HUES64 (cell line): Measurements from ENCODE around the gene HBA2.
"Not testable (repeated sequence)": the region's sequence is repeated elsewhere in the genome, so short reads cannot be mapped to it uniquely, and the experiment has no call there.

Experiments used
- H3K27ac ChIP-seq: 2 replicates; pipeline ENCODE4 v1.7.0; 2013; ENCODE audit warnings: low read depth, low read length, inconsistent platforms
- H3K27me3 ChIP-seq: 2 replicates; pipeline ENCODE4 v1.6.1; 2013; ENCODE audit warnings: mild to moderate bottlenecking, low read length; ENCODE audit not compliant: insufficient read depth
- H3K36me3 ChIP-seq: 2 replicates; pipeline ENCODE4 v1.6.1; 2013; ENCODE audit warnings: mild to moderate bottlenecking, low read length; ENCODE audit not compliant: insufficient read depth
- H3K4me1 ChIP-seq: 2 replicates; pipeline ENCODE4 v1.6.1; 2013; ENCODE audit warnings: mild to moderate bottlenecking, low read length, moderate library complexity; ENCODE audit not compliant: insufficient read depth
- H3K4me3 ChIP-seq: 2 replicates; pipeline ENCODE4 v1.5.1; 2013; ENCODE audit warnings: mild to moderate bottlenecking, low read length, moderate library complexity
- H3K9ac ChIP-seq: 2 replicates; pipeline ENCODE4 v1.6.1; 2013; ENCODE audit warnings: mild to moderate bottlenecking, low read depth, low read length
- H3K9me3 ChIP-seq: 2 replicates; pipeline ENCODE4 v1.6.1; 2013; ENCODE audit warnings: low read depth, low read length; ENCODE audit not compliant: insufficient read depth
- WGBS: fragments of 150-250, 120-280 bp; methylation state at CpG from one replicate; pipeline ENCODE4 v1.1.7; 2013; ENCODE audit warnings: missing lambda C conversion rate; 5-methylcytosine and 5-hydroxymethylcytosine counted together

Gene HBA2

DNA sequence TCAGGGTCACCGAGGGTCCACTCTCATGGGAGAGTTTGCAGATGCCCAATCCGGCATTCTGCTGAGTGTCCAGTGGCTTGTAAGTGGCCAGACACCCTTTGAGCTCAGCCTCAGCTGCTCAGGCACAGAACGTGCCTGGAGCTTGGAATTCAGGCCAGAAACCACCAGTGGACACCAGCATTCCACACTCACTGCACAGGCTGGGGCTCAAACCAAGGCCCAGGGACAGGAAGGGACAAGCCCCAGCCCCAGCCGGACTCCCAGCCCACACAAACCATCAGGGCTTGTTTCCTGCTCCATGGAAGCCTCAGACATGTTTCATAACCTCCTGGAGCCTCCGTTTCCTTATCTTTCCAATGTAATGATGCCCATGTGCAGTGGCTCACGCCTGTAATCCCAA is 29.2 kb upstream of the HBA2 start:
- 88% methylated on average over 6 of the region's 6 CpGs for WGBS
- Histone ChIP-seq H3K27me3 (no peaks in the 10 kb centered on the region), H3K4me3 (no peak overlapping the region), H3K9me3 (no peaks in the 10 kb centered on the region), H3K4me1 (no peaks in the 10 kb centered on the region), H3K36me3 (no peaks in the 10 kb centered on the region), H3K27ac (no peak overlapping the region), H3K9ac (no peak overlapping the region)

GRCh38 chr16:144797-145252 is 27.9 kb upstream of the HBA2 start:
- Histone ChIP-seq H3K9ac (no peak overlapping the region), H3K4me1 (no peaks in the 10 kb centered on the region), H3K27ac (no peak overlapping the region), H3K9me3 (no peaks in the 10 kb centered on the region), H3K4me3 (no peak overlapping the region), H3K27me3 (peaks cover 3% of the 10 kb centered on the region; the same call in 1 of the 2 replicates), H3K36me3 (no peaks in the 10 kb centered on the region)
- WGBS, result 94% methylated on average over 14 of the region's 14 CpGs

DNA sequence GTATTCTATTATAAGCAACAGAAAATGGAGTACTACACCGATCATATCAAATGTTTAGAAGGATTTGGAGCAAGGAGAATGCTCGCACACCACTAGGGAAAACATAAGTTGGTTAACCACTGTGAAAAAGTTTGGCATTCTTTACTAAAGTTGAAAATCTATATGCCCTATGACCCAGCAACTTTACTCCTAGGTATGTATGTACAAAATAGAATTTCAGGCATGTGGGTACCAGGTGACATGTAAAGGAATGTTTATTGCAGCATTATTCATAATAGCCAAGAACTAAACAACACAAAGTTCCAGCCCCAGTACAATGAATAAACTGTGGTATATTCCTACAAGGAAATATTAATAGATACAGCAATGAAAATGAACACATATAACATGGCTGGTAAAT is 26.0 kb upstream of the HBA2 start:
- Histone ChIP-seq H3K4me1 (no peaks in the 10 kb centered on the region), H3K9me3 (no peaks in the 10 kb centered on the region), H3K4me3 (no peak overlapping the region), H3K27me3 (peaks cover 12% of the 10 kb centered on the region; the same call in 1 of the 2 replicates), H3K36me3 (no peaks in the 10 kb centered on the region), H3K9ac (no peak overlapping the region), H3K27ac (no peak overlapping the region)
- 100% methylated on average over 2 of the region's 2 CpGs for WGBS

DNA sequence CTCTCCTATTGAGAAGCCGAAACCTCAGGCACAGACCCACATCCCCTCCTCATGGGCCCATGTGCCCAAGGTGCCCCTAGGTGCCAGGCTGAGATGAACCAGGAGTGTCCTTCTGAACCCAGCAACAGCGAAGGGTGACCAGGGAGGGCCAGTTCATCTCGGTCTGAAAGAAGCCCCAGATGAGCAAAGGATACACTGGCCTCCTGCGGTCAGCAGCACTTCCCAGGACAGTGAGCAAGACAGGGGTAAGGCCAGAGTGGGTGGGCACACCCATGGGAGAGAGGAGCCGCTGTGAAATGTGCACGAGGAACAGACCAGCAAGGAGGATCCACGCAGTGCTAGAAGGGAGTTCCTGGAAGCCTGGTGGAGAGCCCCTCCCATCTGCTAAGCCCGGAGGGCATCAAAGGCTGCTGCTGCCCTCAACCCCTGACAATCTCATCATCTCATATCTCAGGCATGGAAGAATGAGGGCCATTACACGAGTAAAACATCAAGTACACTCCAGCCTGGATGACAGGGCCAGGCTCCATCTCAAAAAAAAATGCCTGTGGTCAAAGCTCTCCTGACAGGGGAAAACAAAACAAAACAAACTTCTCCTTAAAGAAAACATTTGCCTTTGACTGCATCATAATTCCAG is 23.5 kb upstream of the HBA2 start:
- H3K9me3 ChIP-seq, result no peaks in the 10 kb centered on the region
- peaks cover 20% of the 10 kb centered on the region for H3K27me3 ChIP-seq
- H3K27ac ChIP-seq, result no peak overlapping the region
- no peak overlapping the region for H3K4me3 ChIP-seq
- H3K4me1 ChIP-seq, result no peaks in the 10 kb centered on the region
- 60% methylated on average over 9 of the region's 9 CpGs for WGBS
- H3K36me3 ChIP-seq, result no peaks in the 10 kb centered on the region
- H3K9ac ChIP-seq, result no peak overlapping the region

GRCh38 chr16:152141-153128 is 20.2 kb upstream of the HBA2 start, which contains the start of gene HBZ:
TSS of gene HBZ (plus strand) at chr16:152644. CDS start at chr16:152910, 266 bp downstream.
- 85% methylated on average over 15 of the region's 17 CpGs for WGBS
- H3K9ac ChIP-seq, result no peak within 1 kb of the TSS
- no peak within 1 kb of the TSS for H3K27ac ChIP-seq
- H3K4me1 ChIP-seq, result no peaks in the 10 kb centered on the region
- H3K9me3 ChIP-seq, result no peaks in the 10 kb centered on the region; the same call in 1 of the 2 replicates
- H3K36me3 ChIP-seq, result no peaks in the 10 kb centered on the region
- no peak within 1 kb of the TSS for H3K4me3 ChIP-seq
- H3K27me3 ChIP-seq, result peaks cover 53% of the 10 kb centered on the region

DNA sequence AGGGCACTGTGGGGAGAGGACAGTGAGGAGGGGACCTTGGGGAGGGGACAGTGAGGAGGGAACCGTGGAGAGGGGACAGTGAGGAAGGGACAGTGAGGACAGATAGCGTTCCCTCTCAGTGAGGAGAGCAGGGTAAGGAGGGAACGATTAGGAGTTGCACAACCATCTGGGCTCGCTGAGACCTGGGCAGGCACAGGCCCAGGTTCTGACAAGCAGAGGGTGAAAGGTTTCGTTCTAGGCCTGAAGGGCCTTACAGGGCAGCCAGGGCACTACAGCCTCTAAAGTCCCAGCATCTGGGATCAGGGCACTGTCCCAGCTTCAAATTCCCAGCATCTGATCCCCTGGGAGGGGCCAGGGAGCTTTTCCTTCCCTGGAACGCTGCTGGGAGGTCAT is 19.6 kb upstream of the HBA2 start:
- peaks cover 60% of the 10 kb centered on the region for H3K27me3 ChIP-seq
- H3K9me3 ChIP-seq, H3K4me1 ChIP-seq, H3K36me3 ChIP-seq, H3K27ac ChIP-seq, H3K4me3 ChIP-seq, H3K9ac ChIP-seq: not testable (repeated sequence)
- WGBS, result 58% methylated on average over 3 of the region's 6 CpGs

DNA sequence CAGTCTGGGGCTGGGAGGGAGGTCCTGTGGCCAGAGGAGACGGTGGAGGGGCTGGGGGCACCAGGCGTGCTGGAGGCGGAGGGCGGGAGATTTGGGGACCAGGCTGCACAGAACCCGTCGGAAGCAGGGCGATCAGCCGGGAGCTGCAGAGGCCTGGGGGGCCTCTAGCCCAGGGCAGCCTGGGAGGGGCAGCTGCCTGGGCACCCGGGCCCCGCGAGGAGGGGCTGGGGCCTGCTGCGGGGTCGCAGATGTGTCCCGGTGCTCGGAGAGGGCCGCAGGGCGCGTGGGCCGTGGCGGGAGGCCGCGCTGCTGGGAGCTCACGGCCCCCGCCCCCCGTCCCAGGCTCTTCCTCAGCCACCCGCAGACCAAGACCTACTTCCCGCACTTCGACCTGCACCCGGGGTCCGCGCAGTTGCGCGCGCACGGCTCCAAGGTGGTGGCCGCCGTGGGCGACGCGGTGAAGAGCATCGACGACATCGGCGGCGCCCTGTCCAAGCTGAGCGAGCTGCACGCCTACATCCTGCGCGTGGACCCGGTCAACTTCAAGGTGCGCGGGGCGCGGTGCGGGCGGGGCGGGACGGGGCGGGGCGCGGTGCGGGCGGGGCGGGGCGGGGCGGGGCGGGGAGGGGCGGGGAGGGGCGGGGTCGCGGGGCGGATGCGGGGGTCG is 19.0 kb upstream of the HBA2 start:
- peaks cover 65% of the 10 kb centered on the region for H3K27me3 ChIP-seq
- H3K27ac ChIP-seq, H3K9me3 ChIP-seq, H3K4me3 ChIP-seq, H3K4me1 ChIP-seq, H3K9ac ChIP-seq, H3K36me3 ChIP-seq: not testable (repeated sequence)
- WGBS, result no CpG with 5 or more reads among the region's 74 CpGs

GRCh38 chr16:154217-155030 is 18.3 kb upstream of the HBA2 start:
- H3K9ac ChIP-seq, result no peak overlapping the region; the same call in 1 of the 2 replicates
- no peaks in the 10 kb centered on the region; the same call in 1 of the 2 replicates for H3K9me3 ChIP-seq
- peak overlapping the region; percentile 65 for H3K4me3 ChIP-seq
- H3K4me1 ChIP-seq, result no peaks in the 10 kb centered on the region
- WGBS, result 2% methylated on average over 51 of the region's 59 CpGs
- no peak overlapping the region for H3K27ac ChIP-seq
- H3K36me3 ChIP-seq, result no peaks in the 10 kb centered on the region
- peaks cover 70% of the 10 kb centered on the region for H3K27me3 ChIP-seq

DNA sequence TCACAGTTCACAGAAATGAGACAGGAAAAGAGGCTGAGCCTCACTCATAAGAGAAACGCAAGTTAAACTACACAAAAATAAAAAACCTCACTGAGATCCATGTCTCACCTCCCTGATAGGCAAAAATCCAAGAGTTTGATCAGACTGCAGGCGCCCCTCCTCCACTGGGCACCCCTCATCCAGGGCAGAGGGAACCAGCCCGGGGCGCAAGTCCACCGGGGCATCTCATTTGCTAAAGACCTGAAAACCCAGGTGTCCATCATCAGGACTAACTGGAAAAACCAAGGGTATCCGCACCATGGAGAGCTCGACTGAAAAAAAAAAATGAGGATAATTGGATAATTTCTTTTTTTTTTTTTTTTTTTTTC is 17.7 kb upstream of the HBA2 start:
- no peaks in the 10 kb centered on the region for H3K36me3 ChIP-seq
- peak overlapping the region; percentile 65; the same call in 1 of the 2 replicates for H3K4me3 ChIP-seq
- H3K9ac ChIP-seq, result no peak overlapping the region
- WGBS, result 74% methylated on average over 7 of the region's 7 CpGs
- H3K27ac ChIP-seq, result no peak overlapping the region
- no peaks in the 10 kb centered on the region for H3K4me1 ChIP-seq
- H3K9me3 ChIP-seq, result no peaks in the 10 kb centered on the region; the same call in 1 of the 2 replicates
- H3K27me3 ChIP-seq, result peaks cover 71% of the 10 kb centered on the region

DNA sequence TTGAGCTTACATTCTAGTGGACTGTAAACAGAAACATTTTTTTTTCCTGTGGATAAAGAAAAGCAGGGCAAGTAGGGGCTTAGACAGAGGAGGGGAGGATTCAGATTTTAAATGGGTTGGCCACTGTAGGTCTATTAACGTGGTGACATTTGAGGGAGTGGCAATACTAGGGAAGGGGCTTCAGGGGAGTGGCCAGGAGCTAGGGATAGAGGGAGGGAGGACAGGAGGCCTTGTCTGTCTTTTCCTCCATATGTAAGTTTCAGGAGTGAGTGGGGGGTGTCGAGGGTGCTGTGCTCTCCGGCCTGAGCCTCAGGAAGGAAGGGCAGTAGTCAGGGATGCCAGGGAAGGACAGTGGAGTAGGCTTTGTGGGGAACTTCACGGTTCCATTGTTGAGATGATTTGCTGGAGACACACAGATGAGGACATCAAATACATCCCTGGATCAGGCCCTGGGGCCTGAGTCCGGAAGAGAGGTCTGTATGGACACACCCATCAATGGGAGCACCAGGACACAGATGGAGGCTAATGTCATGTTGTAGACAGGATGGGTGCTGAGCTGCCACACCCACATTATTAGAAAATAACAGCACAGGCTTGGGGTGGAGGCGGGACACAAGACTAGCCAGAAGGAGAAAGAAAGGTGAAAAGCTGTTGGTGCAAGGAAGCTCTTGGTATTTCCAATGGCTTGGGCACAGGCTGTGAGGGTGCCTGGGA is 13.4 kb upstream of the HBA2 start:
- Histone ChIP-seq H3K9me3 (no peaks in the 10 kb centered on the region; the same call in 1 of the 2 replicates), H3K9ac (no peak overlapping the region), H3K36me3 (no peaks in the 10 kb centered on the region), H3K4me3 (no peak overlapping the region), H3K4me1 (no peaks in the 10 kb centered on the region), H3K27ac (no peak overlapping the region), H3K27me3 (peaks cover 71% of the 10 kb centered on the region)
- WGBS, result 54% methylated on average over 6 of the region's 6 CpGs
